ENCODE results near the gene LYST.

GRCh38 chr1:235881930-235882700 lies 15.4 kb upstream of the LYST start:
- TF ChIP-seq TARDBP (IDR thresholded peaks at IDR 0.05) (no peak), LEF1 (IDR thresholded peaks at IDR 0.05; ENCODE audit: borderline replicate concordance) (no peak), HDGF (IDR thresholded peaks at IDR 0.05; ENCODE audit: borderline replicate concordance) (no peak), ELF4 (IDR thresholded peaks at IDR 0.05) (no peak), FOXA1 (IDR thresholded peaks at IDR 0.05) (no peak), FOXM1 (IDR thresholded peaks at IDR 0.05; ENCODE audit: borderline replicate concordance) (no peak), SP1 (IDR thresholded peaks at IDR 0.05) (no peak), L3MBTL2 (conservative IDR thresholded peaks at IDR 0.05) (no peak), CTBP1 (IDR thresholded peaks at IDR 0.05; ENCODE audit: borderline replicate concordance) (no peak)
